ENCODE data around the gene SMARCC1.

The SMARCC1 gene

DNA sequence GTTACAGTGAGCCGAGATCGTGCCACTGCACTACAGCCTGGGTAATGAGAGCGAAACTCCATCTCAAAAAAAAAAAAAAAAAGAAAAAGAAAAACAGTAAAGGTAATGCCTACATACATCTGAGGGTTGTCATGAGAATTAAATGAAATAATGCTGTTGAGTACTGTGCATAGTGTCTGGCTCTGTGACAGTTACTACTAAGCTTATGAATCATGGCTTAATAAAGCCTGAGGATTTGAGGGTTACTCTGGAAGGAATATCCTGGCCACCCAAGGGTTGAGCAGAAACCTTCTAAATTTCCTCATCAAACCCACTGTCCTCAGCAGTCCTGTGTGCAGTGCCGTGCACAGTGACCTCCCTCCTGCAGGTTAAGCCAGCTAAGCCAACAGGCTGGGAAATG is 241.4 kb downstream of the SMARCC1 start:
- no peak for DNase-seq

GRCh38 chr3:47536967-47537366 is 244.7 kb downstream of the SMARCC1 start:
- no peak for DNase-seq

DNA sequence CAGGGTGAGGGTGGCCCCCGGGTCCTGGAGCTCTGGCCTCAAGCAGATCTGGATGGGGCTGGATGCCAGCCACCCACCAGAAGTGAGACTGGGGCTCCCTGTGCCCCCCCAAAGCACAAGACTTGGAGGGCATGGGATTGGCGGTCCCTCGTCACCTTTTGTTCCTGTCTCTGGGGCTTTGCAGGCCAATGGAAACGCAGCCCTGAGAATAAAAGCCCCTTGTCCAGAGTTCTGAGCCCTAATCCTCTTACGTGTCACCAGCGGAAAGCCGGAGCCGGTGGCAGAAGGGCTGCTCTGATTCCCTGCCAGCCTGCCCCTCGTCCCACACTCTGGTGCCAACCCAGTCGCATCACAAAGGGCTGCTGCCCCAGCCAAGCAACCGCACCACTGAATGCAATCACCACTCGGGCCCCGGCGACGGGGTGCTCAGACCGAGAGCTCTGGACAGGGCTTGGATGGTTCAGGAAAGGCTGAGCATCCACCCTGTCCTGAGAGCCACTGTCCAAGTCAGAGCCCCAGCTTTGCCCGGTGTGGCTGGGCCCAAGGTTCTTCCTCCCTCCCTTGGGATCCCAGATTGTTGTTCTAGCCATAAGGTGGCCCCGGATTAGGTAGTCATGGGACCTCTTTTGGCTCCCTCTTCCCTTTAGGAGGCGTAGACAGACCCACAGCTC is 245.3 kb downstream of the SMARCC1 start:
- DNase-seq, result no peak

Data from fibroblast of skin of back (primary cell).